Measurements from ENCODE around the gene CLIC5.

DNA sequence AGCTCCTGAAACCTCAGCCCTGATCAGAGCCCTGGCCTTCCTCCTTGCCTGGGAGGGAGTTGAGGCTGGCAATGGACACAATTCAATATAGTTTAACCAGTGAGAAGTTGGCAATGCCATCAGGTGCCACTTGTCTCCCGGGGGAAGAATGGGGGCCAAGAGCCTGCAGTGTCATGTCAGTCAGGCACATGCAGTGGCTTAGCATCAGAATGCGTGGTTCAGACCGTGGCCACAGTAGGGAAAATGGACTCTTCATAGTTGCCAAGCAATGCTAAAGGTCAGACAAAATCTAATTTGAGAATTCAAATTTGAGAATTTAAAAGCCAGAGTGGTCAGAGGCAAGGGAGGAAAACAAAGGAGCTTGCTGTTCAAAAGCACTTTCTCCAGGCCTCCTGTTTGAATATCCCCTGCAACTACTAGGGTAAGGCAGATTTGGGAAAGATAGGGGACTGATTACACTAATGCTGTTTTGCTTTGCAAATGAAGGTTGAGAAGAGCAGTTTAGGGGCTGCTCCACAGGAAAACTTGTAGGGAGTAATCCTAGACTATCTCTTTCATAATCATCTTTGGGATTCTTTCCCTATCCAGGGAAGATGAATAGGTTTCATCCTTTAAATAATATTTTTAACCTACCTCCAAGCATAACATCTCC is 33.1 kb upstream of the CLIC5 start:
- TF ChIP-seq POLR2A (IDR thresholded peaks at IDR 0.05): no peak
- TF ChIP-seq, protein P1, sequence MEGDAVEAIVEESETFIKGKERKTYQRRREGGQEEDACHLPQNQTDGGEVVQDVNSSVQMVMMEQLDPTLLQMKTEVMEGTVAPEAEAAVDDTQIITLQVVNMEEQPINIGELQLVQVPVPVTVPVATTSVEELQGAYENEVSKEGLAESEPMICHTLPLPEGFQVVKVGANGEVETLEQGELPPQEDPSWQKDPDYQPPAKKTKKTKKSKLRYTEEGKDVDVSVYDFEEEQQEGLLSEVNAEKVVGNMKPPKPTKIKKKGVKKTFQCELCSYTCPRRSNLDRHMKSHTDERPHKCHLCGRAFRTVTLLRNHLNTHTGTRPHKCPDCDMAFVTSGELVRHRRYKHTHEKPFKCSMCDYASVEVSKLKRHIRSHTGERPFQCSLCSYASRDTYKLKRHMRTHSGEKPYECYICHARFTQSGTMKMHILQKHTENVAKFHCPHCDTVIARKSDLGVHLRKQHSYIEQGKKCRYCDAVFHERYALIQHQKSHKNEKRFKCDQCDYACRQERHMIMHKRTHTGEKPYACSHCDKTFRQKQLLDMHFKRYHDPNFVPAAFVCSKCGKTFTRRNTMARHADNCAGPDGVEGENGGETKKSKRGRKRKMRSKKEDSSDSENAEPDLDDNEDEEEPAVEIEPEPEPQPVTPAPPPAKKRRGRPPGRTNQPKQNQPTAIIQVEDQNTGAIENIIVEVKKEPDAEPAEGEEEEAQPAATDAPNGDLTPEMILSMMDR (IDR thresholded peaks at IDR 0.05): no peak

All from esophagus squamous epithelium (tissue), 4 donors.